AG20443 (cell line): ENCODE results near the gene RORB.
"Not testable (repeated sequence)": the region's sequence is repeated elsewhere in the genome, so short reads cannot be mapped to it uniquely, and the experiment has no call there.

Source experiments
- DNase-seq: peaks from one replicate; pipeline ENCODE4 v3.0.0; 2012; ENCODE audit warnings: low spot score, mixed read lengths

Gene RORB

DNA sequence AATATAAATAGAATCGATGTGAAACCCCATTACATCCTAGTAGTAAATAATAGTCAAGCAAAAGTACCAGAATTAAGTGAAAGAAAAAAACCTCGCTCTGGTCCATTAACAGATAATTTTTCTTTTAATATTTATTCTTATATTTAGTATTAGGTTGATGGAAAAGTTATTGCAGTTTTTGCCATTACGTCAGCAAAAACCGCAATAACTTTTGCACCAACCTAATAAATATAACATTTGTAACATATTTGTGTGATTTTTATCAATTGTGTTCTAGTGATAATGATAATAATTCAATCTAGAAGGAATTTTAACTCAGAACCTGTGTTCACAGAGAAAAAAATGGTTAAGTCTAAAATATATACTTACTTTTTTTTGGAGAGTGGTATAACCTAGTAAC, 16.1 kb downstream of the RORB start:
- DNase-seq, result no peak

GRCh38 chr9:74517188-74517587, 20.1 kb downstream of the RORB start:
- no peak for DNase-seq

DNA sequence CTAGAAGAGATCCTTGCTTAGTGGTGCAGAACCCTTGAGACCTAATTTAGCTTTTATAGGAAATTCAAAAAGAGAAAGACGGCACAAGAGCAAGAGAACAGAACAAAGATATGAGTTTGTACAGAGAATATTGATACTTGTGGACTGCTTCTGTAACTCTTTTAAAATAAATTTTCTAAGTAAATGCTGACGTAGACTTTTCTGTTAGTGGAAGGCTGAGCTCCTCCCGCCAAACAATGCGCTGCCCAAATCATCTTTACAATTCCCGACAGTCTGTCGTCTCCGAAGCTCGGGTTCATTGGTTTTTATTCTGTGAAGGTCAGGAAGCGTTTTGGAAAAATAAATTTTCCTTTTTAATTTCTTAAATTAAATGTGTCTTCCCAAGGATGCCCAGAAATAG, 22.3 kb downstream of the RORB start:
- DNase-seq, result no peak

- no peak for DNase-seq
Observed at GRCh38 chr9:74521009-74521408, 23.9 kb downstream of the RORB start.

GRCh38 chr9:74524289-74524688, 27.2 kb downstream of the RORB start:
- no peak for DNase-seq

- no peak for DNase-seq
Observed at GRCh38 chr9:74526215-74526614, 29.1 kb downstream of the RORB start.

- DNase-seq, result no peak
Observed at GRCh38 chr9:74527718-74528117, 30.6 kb downstream of the RORB start.

GRCh38 chr9:74528207-74528606, 31.1 kb downstream of the RORB start:
- DNase-seq, result no peak

DNA sequence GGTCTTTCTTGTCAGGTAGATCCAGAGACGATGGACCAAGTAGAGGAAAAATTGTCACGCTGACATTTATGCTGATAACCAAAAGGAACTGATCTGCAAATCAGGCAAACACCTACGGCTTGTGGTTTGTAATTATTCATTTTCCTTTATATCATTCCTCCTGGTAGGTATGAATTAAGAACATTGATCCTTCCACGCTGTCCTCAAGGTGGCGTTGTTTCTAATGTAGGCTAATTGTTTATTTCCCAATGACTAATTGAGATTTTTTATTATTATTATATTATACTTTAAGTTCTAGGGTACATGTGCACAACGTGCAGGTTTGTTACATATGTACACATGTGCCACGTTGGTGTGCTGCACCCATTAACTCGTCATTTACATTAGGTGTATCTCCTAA, 33.3 kb downstream of the RORB start:
- DNase-seq, result not testable (repeated sequence)

DNA sequence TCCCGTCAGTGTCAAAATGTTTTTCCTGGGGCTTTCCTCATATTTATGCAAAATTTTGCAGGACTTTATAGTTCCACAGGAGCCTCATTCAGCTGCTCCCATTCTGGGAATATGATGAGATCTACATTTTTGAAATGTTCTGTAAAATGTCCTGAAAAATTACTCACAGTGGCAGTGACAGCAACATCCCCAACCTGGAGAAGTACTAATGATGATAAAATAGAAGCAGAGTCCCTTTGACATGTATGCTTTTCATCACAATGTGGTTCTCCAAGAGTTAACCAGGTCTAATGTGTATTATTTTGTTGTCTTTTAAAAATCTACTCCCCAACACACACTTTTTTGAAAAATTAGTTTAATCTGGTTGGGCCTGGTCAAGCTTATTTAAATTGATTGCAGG, 36.1 kb downstream of the RORB start:
- no peak for DNase-seq

DNA sequence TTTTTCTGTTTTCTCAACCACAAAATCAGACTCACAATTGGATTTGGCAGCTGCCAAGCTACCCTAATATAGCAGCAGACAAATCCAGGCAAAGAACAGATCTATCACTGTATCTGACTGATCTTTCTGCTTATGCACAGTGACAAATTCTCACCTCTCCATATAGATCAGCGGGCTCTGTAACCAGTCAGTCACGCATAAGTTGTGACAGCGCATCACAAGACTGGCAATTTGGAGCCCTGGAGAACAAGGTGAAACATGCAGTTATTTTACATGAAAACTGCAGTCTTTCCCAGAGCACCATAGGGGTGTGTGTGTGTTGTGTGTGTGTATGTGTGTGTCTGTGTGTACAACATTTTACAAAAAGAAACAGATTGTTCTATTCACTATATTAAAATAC, 37.7 kb downstream of the RORB start:
- DNase-seq, result no peak

- DNase-seq, result no peak
Observed at GRCh38 chr9:74543145-74543544, 46.0 kb downstream of the RORB start.

DNA sequence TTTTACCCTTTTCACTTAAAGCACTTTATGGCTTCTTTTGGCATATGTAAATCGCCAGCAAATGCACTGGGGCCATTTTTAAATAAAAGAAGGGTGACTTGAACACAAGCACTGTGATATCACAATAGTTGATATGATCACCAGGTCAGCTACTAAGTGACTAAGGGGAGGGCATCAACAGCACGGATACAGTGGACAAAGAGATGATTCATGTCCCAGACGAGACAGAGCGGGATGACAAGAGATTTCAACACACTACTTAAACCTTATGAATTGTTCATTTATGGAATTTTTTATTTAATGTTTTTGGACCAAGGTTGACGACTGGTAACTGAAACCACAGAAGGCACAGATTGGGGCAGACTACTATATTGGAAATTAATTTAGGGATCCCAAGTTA, 54.1 kb downstream of the RORB start:
- no peak for DNase-seq

DNA sequence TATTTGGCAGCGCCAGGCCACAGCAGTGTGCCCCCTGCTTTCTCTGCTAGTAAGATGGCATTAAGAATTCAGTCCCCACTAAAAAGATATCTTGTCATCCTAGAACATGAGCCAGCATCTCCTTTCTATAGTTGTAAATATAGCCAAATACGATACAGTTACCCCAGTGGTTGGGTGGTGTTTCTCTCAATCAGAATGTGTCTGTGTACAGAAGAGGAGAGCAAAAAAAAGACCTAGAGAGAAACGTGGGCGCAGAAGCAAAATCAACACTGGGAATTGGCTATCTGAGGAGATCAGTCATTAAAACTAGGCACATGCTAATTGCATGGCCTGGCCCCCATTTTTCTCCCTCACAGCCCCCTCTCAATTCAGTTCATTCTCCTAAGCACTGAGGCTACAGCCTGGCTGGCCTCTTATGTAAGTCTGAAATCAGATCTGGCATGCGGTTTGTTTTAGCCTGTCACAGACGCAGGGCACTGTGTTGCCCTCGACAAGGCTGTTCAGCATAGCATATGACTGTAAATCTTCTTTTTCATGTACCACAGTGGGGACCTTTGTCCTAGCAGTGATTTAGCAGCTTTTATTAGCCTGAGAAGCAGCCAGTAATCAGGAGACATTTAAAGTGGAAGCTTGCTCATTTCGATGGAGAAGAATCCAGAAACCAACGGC, 57.8 kb downstream of the RORB start:
- no peak for DNase-seq

DNA sequence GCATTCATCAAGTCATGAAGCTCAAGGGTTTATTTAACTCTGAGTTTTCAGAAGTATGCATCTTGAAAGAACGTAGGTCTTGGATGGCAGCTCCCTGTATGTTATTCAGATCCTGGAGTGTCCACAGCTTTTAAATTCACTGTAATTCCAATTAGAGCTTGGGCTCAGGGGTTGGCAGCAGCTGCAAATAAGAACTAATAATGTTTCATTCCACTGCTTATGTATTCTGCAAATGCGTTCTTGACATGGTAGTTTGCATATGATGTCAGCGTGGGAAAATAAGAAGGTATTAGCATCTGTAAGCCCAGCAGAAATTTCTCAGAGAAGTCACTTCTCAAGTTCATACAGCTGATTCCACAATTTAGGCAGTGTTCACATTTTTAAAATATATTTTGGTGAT, 58.4 kb downstream of the RORB start:
- DNase-seq, result no peak

DNA sequence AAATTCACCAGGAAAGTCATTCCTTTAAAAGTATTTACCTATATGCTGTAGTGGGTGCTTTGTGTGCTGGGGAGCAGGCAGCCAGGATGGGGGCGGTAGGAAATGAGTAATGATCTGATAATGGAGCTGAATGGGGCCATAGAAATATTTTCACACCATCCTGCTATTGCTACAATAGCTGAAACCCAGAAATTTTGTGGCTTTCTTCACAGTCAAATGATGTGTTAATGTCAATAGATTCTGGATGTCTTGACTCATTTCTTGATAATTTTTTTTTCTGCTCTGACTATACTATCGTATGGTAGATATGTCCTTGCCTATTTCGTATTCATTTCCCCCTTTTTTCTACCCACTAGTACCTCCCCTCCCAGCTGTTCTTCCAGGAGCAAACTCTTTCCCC, 59.5 kb downstream of the RORB start:
- DNase-seq, result no peak

DNA sequence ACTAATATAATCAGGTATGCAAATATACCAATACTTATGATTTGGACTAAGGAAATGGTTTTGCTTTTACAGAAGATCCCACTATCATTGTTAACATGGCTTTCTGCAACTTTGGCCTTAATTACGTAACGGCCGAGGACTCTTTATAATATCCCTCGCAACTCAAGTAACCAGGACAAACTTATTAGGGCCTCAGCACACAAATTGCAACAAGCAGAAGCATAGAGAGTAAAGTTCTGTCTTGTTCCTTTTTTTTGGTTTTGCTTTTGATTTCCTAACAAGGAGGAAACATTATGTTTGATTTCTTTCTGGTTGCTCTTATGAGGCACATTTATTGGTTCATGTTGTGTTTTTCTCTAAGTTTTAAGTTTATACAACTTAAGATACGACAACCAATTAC, 60.4 kb downstream of the RORB start:
- no peak for DNase-seq

DNA sequence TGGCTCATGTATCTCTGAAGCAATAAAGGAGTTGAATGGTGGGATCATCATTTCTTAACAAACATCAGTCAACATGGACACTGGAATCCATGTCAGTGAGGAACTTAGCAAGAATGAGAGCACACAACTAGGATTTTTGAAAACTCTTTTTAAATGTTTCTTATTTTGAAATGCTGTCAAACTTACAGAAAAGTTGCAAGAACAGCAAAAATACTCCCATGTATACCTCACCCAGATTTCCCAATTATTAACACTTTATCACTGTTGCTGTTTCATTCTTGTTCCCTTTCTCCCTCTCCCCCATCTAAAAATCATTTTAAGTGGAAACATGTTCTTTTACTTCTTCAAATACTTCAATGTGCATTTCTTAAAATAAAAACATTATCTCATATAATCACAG, 65.5 kb downstream of the RORB start:
- no peak for DNase-seq

DNA sequence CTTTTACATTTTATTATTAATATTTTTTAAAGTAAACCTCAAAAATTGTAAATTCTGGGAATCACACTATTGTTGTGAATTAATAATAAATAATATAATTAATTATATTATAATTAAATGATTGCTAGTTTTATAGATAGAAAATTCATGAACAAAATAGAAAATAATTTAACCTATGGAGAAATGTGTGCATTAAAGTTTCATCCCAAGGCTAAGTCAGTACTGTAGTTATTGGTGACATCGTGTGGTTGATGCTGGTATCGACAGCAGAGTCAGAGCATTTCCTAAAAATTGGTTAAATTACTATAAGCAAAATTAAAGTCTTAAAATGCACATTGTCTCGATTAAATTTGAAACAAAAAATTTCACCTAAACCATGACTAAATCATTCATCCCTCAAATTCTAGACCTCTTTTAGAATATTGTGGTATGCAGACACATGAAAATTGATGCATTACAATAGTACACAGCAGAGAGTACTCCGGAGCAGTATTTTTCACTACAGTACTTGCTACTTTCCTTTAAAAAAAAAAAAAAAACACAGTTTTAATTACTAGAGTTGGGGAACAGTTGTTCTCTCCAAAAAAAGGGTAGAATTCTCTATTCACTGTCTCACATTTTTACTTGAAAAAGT, 73.9 kb downstream of the RORB start:
- peak; percentile 24 for DNase-seq

DNA sequence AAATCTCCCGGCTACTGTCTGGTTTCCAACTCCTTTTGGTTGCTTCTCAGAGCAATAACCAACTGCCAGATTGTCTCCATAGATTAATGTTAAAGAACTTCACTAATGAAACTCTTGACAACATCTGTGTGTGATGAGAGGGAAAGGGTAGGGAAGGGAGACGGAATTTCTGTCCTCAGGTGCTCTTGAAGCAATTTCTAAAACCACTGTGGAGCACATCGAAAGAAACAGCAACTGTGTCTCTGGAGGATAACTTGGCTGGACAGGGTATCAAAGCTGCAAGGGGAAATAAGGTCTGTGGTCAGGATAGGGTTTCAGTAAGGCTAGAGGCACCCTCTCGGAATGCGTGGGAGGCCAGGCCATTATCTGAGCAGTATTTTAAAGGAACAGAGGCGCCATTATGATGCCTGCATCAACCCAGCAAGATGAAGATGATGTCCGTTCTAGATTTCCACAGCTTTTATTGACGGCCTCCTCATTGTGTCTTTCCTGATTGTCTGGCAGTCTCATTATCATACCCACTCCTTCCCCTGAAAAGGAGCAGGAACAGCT, 76.6 kb downstream of the RORB start:
- no peak for DNase-seq

- DNase-seq, result no peak
Observed at GRCh38 chr9:74576176-74576575, 79.0 kb downstream of the RORB start.

DNA sequence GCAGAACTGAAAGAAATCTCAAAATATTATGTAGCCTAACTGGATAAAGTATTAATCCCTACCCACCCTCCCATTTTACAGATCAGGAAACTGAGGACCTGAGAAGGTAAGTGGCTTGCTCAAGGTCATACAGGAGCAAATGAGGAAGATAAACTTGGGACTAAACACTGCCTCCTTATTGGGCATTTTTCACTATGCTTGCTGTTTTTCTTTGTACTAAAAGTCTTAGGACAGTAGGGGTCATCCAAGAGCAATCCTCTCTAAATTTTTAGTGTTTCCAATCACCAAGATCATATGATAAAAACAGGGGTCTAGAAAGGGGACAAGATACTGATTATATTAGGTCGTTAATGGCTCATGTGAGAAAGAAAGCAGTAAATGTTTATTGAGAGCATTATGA, 80.8 kb downstream of the RORB start:
- peak; percentile 13 for DNase-seq

- no peak for DNase-seq
Observed at GRCh38 chr9:74589576-74589975, 92.4 kb downstream of the RORB start.

DNA sequence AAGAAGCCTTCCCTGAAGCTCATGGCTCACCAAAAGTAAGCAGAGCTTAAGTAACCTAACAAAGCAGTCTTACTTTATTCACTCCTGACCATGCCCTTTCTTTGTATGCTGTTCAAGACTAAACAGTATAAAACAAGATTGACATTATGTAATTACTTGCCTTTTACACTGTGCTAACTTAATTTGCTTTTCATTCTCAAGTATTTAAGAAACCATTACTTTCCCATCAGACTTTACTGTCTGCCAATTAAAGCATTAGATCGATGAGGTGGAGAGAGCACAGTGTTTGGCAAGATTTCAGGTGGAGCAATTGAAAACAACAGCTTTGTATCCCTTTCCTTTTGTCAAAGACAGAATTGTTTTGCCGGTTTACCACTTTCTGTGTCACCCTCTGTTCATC, 98.2 kb downstream of the RORB start:
- no peak for DNase-seq
